Body of pancreas (tissue), 4 donors: ENCODE measurements around the gene PKIB.

Source experiments
- CTCF ChIP-seq, 7 experiments: fragments of 450-650 bp in 4 of 7; fragments of 200-600 bp in 3 of 7; sonication (generic) in 3 of 7; IDR thresholded peaks; one replicate each; pipeline ENCODE4 v1.5.1; 2016 to 2019; ENCODE audit warnings: antibody characterized with exemption in 7 of 7
- POLR2A ChIP-seq, 3 donors: fragments of 450-650 bp; IDR thresholded peaks; one replicate each; pipeline ENCODE4 v1.6.1; 2016; ENCODE audit warnings: antibody characterized with exemption in 3 of 3, mild to moderate bottlenecking in 2 of 3

DNA sequence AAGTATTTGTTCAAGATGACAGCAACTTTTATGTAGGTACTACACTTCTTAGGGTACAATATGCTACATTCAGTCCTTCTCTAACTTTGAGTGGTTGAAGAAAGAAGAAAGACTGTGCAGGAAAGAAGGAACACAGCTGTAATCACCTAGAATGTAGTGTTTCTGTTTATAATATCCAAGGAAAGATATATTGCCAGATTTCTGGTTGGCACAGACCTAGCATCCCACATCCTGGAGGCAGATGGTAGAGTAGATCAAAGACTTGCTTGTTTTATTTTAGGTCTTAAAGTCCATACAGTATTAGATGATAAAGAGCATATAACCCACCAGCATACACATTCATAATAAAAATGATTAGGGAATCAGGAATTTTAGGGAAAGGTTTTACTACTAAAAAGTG lies 156.1 kb downstream of the PKIB start:
- no peak for TF ChIP-seq CTCF (IDR thresholded peaks at IDR 0.05)
- no peak for TF ChIP-seq POLR2A (IDR thresholded peaks at IDR 0.05)
